ENCODE data around the gene TLCD2. TPM values are rescaled to one million over a fixed set of nuclear protein-coding genes. Genes with fewer than 3 reads are reported as not detected.

TLCD2 gene
- total RNA-seq, 1 experiment from 2014 or later: 1.5 TPM

DNA sequence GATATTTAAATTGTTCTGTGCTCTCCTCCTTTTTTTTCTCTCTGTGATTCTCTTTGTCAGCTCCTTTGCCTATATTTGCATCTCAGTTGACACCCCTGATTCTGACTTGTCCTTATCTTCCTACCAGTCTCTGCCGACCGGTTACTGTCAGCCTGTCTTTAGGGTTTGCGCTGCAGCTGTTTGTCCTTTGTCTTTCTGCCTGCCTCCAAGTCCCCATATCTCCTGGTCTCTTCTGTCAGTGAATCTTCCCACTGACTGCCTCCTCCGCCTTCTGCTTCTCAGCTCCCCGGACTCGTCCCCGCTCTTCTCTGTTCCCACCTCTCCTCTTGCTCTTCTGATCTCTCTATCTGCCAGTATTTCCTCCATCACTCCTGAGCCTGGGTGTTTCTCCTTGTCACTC, 5.2 kb downstream of the TLCD2 start:
- H3K27ac Mint-ChIP-seq: 0 out of 7 replicates have a peak overlapping the region, but pooled peaks of 1 of the 3 experiments have one; percentile 1
- Histone ChIP-seq H4K91ac (ENCODE audit: insufficient read length, low read depth, low read length) (no peak overlapping the region), H3K9ac (ENCODE audit: extremely low read depth, insufficient read length, low read length) (no peak overlapping the region), H2AK5ac (ENCODE audit: insufficient read length, low read length) (no peak overlapping the region), H2BK20ac (ENCODE audit: low read depth, low read length, poor library complexity, severe bottlenecking) (no peak overlapping the region), H3K79me1 (ENCODE audit: insufficient read depth, low read depth, low read length, poor library complexity, severe bottlenecking) (no peaks in the 10 kb centered on the region), H3K14ac (ENCODE audit: insufficient read depth, low read length) (no peak overlapping the region), H2BK120ac (ENCODE audit: low read depth, low read length, poor library complexity, severe bottlenecking) (no peak overlapping the region), H2AFZ (ENCODE audit: low read length) (no peak overlapping the region), H3K27ac (ENCODE audit: insufficient read length, low read depth, low read length) (no peak overlapping the region), H3K4me1 (ENCODE audit: insufficient read depth, low read length) (no peaks in the 10 kb centered on the region), H3K23ac (ENCODE audit: insufficient read length, low read depth, low read length) (no peak overlapping the region), H2BK15ac (ENCODE audit: low read depth, low read length) (no peak overlapping the region), H3K4ac (ENCODE audit: low read depth, low read length) (no peak overlapping the region), H3K79me2 (ENCODE audit: insufficient read depth, low read length) (no peaks in the 10 kb centered on the region), H3K4me2 (ENCODE audit: insufficient read depth, insufficient read length, low read length) (no peak overlapping the region), H3K23me2 (ENCODE audit: insufficient read length, low read depth, low read length, poor library complexity, severe bottlenecking) (peaks cover 4% of the 10 kb centered on the region), H4K8ac (replicated peaks; ENCODE audit: insufficient read length, low read depth, low read length) (no peak overlapping the region), H3K27me3 (ENCODE audit: insufficient read depth, low read length) (no peaks in the 10 kb centered on the region), H3K18ac (ENCODE audit: insufficient read length, low read depth, low read length) (no peak overlapping the region), H3K56ac (ENCODE audit: insufficient read length, low read depth, low read length) (no peak overlapping the region), H3K9me3 (ENCODE audit: control insufficient read depth, low read depth, low read length) (no peaks in the 10 kb centered on the region), H2BK5ac (ENCODE audit: insufficient read length, low read length) (no peak overlapping the region), H3T11ph (ENCODE audit: low read length) (no peak overlapping the region), H4K5ac (ENCODE audit: insufficient read length, low read depth, low read length) (no peak overlapping the region), H2BK12ac (ENCODE audit: insufficient read length, low read depth, low read length) (no peak overlapping the region), H4K20me1 (ENCODE audit: control insufficient read depth, insufficient read depth, insufficient read length) (no peaks in the 10 kb centered on the region)
- peaks cover 3 to 5% of the 10 kb centered on the region in 2 experiments; a peak in 3 of 4 replicates for H3K4me1 Mint-ChIP-seq
- H3K27me3 Mint-ChIP-seq (ENCODE audit: low read depth): peaks cover 7% of the 10 kb centered on the region
- WGBS (ENCODE audit: extremely low coverage, insufficient read length, low lambda C conversion rate): no CpG with 5 or more reads among the region's 7 CpGs
- no peaks in the 10 kb centered on the region for H3K36me3 Mint-ChIP-seq (ENCODE audit: insufficient read depth in 1 of 3, low read depth in 3 of 3)
- H3K4me3 Mint-ChIP-seq: no peak overlapping the region; a peak in 1 of 5 replicates
- H3K9me3 Mint-ChIP-seq: no peaks in the 10 kb centered on the region
- TF ChIP-seq, protein P1, sequence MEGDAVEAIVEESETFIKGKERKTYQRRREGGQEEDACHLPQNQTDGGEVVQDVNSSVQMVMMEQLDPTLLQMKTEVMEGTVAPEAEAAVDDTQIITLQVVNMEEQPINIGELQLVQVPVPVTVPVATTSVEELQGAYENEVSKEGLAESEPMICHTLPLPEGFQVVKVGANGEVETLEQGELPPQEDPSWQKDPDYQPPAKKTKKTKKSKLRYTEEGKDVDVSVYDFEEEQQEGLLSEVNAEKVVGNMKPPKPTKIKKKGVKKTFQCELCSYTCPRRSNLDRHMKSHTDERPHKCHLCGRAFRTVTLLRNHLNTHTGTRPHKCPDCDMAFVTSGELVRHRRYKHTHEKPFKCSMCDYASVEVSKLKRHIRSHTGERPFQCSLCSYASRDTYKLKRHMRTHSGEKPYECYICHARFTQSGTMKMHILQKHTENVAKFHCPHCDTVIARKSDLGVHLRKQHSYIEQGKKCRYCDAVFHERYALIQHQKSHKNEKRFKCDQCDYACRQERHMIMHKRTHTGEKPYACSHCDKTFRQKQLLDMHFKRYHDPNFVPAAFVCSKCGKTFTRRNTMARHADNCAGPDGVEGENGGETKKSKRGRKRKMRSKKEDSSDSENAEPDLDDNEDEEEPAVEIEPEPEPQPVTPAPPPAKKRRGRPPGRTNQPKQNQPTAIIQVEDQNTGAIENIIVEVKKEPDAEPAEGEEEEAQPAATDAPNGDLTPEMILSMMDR (conservative IDR thresholded peaks at IDR 0.05): no peak
- no peak for DNase-seq

Data from H9 (cell line).